ENCODE data around the gene EMB.

- TF ChIP-seq CTCF (IDR thresholded peaks at IDR 0.05 in 8 of 11, conservative IDR thresholded peaks at IDR 0.05 in 3 of 11) (no peak), POLR2AphosphoS5 (IDR thresholded peaks at IDR 0.05) (peak in 1 of 3 donors; percentile 40), POLR2A (IDR thresholded peaks at IDR 0.05) (no peak)
Measured at GRCh38 chr5:50415912-50416311, 25.2 kb downstream of the EMB start.
